ENCODE measurements around the gene TBX15.

TBX15 gene

DNA sequence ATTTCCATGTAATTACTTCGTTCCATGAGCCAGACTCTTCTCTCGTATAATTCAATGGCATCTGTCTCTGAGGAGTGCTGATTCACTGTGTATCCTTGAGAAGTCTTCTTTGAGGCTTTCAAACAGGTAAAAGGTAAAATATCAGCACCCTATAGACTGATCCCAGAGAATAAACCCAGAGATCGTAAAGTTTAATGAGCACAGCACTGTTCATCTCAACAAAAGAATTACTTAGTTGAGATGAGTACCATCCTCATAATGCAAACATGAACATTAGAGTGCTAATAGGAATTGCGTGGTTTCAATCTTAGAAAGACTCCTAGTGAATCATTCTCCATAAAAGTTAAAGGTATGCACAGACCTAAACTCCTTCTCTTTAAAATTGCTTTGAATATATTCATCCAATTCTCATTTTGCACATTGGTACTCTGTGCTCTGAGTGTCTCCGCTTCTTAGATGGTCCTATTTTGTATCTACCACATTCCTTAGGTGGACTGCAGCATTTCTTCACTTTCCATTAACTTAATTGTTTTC lies 97.2 kb downstream of the TBX15 start:
- no peak for DNase-seq (ENCODE audit: low read depth in 2 of 2)

- no peak for DNase-seq (ENCODE audit: low read depth in 2 of 2)
These were observed 103.2 kb downstream of the TBX15 start for GRCh38 chr1:118884946-118885345.

DNA sequence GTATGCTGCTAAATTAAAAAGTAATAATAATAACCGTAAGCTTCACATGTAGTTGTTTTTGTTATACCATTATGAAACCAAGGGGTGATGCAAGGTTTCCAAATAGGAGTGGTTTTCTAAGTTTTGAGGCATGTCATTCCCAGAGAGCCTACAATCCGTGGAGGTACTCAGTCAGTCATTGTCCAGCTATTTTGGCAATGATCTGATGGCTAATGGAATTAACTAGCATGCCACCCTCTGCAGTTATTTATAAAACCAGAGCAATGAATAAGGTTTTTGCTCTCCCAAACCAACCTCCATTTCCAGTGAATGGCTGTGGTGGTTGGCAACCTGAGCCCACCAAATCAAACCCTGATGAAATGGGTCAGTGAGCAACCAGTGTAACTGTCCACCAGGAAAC lies 106.4 kb downstream of the TBX15 start:
- DNase-seq (ENCODE audit: low read depth in 2 of 2), result no peak

- DNase-seq (ENCODE audit: low read depth in 2 of 2), result no peak
These were observed 109.5 kb downstream of the TBX15 start for GRCh38 chr1:118878661-118879060.

- DNase-seq (ENCODE audit: low read depth in 2 of 2), result no peak
These were observed 110.3 kb downstream of the TBX15 start for GRCh38 chr1:118877668-118878396.

DNA sequence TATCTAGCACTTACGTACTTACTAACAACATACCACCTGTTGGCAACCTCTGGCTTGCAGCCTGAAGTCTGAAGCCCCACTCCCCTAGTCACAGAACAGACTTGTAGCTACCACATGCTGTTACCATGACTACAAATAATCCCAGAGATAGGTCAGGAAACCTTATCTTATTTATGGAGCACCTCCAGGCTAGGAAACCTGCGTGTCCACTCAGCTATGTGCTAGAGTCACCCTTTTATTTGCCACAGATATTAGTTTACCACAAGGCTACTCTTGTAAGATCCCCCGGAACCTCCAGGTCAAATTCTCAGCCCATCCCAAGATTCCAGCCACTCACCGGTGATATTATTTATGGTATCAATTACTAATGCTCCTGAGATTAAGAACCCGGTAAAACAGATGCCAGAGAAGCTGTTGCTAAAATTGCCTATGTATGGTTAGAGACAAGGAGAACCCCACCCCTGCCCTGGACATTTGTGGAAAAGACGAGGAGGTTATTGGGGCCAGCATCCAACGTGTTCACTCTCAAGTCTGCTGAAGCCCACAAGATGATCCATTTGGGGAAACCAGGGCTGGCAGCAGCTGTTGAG lies 116.5 kb downstream of the TBX15 start:
- DNase-seq (ENCODE audit: low read depth in 2 of 2), result no peak

GRCh38 chr1:118868387-118868786 lies 119.8 kb downstream of the TBX15 start:
- no peak for DNase-seq (ENCODE audit: low read depth in 2 of 2)

GRCh38 chr1:118866330-118866729 lies 121.8 kb downstream of the TBX15 start:
- DNase-seq (ENCODE audit: low read depth in 2 of 2), result no peak

DNA sequence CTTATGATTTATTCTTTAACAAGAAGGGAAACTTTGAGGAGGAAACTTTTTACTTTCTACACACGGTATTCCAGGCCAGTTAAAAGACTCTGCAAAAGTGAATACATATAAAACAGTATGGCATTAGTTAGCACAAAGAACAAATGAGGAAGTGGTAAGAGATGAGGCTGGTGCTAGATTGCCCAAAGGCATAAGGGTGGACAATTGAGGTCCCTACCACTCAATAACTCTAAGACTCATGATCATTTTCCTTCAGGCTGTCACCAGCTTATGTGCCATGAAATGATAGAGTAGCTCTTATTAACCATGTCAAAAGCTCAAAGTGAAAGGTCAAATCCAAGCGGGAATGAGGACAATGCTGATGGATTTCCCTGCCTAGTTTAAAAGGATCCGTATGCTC lies 124.5 kb downstream of the TBX15 start:
- DNase-seq (ENCODE audit: low read depth in 2 of 2), result no peak

- DNase-seq (ENCODE audit: low read depth in 2 of 2), result no peak
These were observed 125.4 kb downstream of the TBX15 start for GRCh38 chr1:118862755-118863154.

DNA sequence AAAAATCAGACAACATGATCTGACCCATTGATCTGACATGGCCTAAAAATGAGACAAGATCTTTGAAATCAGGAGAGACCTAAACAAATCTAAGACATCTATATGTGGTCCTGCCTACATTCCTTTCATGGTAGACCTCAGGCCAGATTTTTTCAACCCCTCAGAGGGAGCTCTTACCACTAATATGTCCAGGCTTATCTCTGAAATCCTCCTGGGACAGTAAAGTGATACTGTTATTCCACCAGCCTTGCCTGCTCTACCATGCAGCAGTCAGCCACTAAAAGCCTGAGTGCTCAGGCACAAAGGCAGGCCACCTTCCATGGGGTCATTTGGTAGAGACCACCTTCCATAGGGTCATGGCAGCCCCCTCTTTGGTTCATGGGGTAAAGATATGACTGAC lies 126.9 kb downstream of the TBX15 start:
- DNase-seq (ENCODE audit: low read depth in 2 of 2), result no peak

DNA sequence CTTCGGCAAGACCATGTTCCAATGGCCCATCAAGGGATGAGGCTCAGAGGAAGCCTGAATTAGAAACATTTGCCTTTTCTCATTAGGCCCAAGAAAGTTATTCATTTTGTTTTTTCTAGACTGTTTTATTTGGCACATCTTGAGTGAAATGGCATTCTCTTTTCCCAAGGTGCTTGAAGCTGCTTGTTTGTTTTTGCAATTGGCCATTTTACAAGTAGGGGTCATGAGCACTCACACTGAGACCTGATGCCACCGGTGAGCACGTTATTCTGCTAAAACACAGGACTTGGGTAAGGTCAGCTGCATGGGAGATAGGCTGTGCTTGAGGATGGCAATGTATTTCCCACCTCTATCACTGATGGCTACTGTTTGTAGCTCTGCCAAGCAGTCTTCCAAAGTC lies 128.1 kb downstream of the TBX15 start:
- no peak for DNase-seq (ENCODE audit: low read depth in 2 of 2)

DNA sequence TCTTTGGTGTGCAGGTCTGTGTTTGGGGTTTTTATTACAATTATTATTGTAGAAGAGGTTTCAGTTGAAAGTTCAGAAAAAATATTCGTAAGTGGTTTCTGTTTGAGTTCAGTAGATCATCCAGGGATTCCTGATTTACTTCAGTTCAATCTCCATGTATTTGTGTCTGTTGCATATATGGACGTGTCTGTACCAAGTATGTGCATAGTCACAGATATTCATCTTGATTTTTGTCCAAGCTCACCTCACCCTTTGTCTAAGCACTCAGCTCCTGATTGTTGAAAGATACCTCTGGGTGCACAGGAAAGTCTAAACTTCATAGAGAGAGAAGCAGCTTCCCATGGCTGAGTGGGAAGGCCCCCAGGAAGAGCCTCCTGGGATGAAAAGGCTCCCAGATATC lies 141.7 kb downstream of the TBX15 start:
- no peak for DNase-seq (ENCODE audit: low read depth in 2 of 2)

- no peak for DNase-seq (ENCODE audit: low read depth in 2 of 2)
These were observed 145.5 kb downstream of the TBX15 start for GRCh38 chr1:118842452-118843201.

GRCh38 chr1:118841521-118841920 lies 146.6 kb downstream of the TBX15 start:
- DNase-seq (ENCODE audit: low read depth in 2 of 2), result no peak
